ENCODE results near the gene DLG2. TPM values are rescaled to one million over a fixed set of nuclear protein-coding genes. Genes with fewer than 3 reads are reported as not detected.

Gene DLG2
- total RNA-seq, 1 donor = 3.0 TPM

DNA sequence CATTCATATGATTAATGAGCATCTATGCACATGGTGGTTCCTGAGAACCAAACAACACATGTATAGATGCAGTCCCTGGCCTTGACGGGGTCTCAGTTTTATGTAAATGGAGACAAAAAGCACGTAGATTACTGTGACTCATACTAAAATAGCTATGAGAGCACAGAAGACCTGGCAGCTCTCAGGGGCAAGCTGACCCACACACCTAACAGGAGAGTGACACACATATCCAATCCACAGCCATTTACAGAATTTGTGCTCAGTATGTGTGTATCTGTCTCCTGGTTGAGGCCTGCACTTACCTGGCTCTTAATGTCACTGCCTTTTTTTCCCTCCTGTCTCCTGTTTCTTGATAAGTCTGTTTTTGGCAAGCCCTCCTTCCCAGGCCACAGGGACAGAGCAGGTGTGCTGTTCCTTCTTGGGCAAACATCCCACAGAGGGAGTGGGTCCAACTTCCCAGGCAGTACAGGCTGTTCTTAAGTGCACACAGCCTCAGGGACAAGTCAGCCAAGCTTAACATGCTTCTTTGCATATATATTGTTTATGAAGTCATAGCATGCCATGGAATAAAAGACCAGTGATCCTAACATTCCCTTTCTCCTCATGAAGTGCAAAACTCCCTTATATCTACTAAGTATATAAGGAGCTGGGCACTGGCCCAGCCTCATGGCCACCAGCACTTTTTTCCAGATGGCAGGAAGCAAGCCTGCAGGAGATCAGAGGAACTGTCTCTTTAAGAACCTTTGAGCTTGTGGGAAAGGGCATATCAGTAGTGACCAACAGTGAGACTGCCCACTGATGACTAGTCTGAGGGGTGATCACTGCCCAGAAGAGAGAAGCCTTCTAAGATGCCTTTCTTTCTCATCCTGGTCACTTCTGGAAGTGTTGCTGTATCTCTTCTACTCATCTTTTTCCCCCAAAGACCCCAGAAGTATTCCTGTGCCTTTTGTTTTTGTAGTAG, 2216.3 kb downstream of the DLG2 start:
- no peak overlapping the region for H3K4me3 ChIP-seq (ENCODE audit: low read depth, low read length)
- no peak for DNase-seq (ENCODE audit: low read depth)
- no peak for TF ChIP-seq CTCF (IDR thresholded peaks at IDR 0.05; ENCODE audit: insufficient read depth, low read length)

DNA sequence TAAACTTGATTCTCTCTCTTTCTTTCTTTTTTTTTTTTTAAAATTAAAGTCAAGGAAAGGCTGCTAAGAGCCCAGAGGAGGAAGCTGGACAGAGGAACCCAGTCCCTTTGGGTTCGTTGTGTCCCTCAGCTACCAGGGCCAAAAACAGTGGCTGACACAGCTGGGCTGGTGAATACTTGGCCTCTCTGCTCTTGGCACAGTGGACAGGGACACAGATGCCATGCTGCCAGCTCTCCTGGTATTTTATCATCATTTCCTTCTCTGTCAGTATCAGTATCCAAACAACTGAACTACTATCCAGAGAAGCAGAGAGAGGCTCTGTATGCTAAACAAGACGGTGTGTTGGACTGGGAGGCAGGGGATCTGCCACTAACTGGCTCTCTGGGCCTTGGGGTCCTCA, 2217.3 kb downstream of the DLG2 start:
- TF ChIP-seq CTCF (IDR thresholded peaks at IDR 0.05; ENCODE audit: insufficient read depth, low read length) = no peak
- no peak for DNase-seq (ENCODE audit: low read depth)
- H3K4me3 ChIP-seq (ENCODE audit: low read depth, low read length) = no peak overlapping the region

DNA sequence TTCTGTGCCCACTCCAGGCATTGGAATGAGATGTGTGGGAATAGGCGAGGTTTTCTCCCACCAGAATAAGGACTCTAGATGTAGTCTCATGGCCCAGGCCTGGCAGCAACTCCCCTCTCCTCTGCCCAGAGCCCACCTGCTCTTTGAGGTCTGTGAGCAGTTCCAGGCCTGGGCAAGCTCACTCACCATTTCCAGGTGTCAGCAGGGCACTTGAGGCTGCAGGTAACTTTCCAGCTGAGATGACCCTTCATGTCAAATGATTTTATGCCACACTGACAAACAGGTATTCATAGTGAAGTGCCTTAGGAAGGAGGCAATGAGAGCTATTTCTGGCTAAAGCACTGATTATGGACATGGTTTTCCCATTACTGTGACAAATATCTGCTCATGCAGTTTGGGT, 2217.7 kb downstream of the DLG2 start:
- no peak for DNase-seq (ENCODE audit: low read depth)
- no peak overlapping the region for H3K4me3 ChIP-seq (ENCODE audit: low read depth, low read length)
- TF ChIP-seq CTCF (IDR thresholded peaks at IDR 0.05; ENCODE audit: insufficient read depth, low read length) = no peak

GRCh38 chr11:83408946-83409345, 2218.2 kb downstream of the DLG2 start:
- no peak for DNase-seq (ENCODE audit: low read depth)
- TF ChIP-seq CTCF (IDR thresholded peaks at IDR 0.05; ENCODE audit: insufficient read depth, low read length) = no peak
- no peak overlapping the region for H3K4me3 ChIP-seq (ENCODE audit: low read depth, low read length)

Small RNA genes lying within 50 kb of the gene (small RNA-seq; reads per million reads assigned to genes)
- not detected for gene RF02112
- gene RF02113 = not detected
- not detected for gene RNU6-1292P

Other genes with a start within 250 kb of the DLG2 start
- 89.9 and 112 TPM in 2 replicates for gene TMEM126B, start 1.2 kb upstream of the DLG2 start, total RNA-seq (ENCODE audit: low replicate concordance)
- gene TMEM126A, start 20.6 kb upstream of the DLG2 start, total RNA-seq (ENCODE audit: low replicate concordance) = 61.5 and 66.2 TPM in 2 replicates
- gene CREBZF, start 37.8 kb upstream of the DLG2 start, total RNA-seq (ENCODE audit: low replicate concordance) = 33.1 and 50.9 TPM in 2 replicates
- 4.2 and 7.9 TPM in 2 replicates for gene CCDC89, start 58.9 kb upstream of the DLG2 start, total RNA-seq (ENCODE audit: low replicate concordance)
- 5.2 and 52.4 TPM in 2 replicates for gene SYTL2, start 183.8 kb upstream of the DLG2 start, total RNA-seq (ENCODE audit: low replicate concordance)
- not detected in 2 replicates for gene CCDC83, start 228.0 kb upstream of the DLG2 start, total RNA-seq (ENCODE audit: low replicate concordance)